Jurkat, Clone E6-1 (cell line): ENCODE data around the gene ANKRD11. TPM values are rescaled to one million over a fixed set of nuclear protein-coding genes. Genes with fewer than 3 reads are reported as not detected.

Experiments used
- DNase-seq: peaks from one replicate; pipeline ENCODE4 v3.0.0-alpha.2; 2011; ENCODE audit warnings: low read depth, low spot score
- H3K4me3 ChIP-seq: 2 replicates; pipeline ENCODE4 v1.5.1; 2011; ENCODE audit warnings: mild to moderate bottlenecking, low read length, control low read depth, moderate library complexity
- polyA plus RNA-seq: library from polyadenylated mRNA; unstranded; fragments of >200 nt; gene quantifications from one replicate; pipeline ENCODE4 v1.2.1, GENCODE V29; 2012; ENCODE audit warnings: missing spikeins; ENCODE audit not compliant: insufficient read length, insufficient read depth

The ANKRD11 gene
- 94.5 TPM for polyA plus RNA-seq

DNA sequence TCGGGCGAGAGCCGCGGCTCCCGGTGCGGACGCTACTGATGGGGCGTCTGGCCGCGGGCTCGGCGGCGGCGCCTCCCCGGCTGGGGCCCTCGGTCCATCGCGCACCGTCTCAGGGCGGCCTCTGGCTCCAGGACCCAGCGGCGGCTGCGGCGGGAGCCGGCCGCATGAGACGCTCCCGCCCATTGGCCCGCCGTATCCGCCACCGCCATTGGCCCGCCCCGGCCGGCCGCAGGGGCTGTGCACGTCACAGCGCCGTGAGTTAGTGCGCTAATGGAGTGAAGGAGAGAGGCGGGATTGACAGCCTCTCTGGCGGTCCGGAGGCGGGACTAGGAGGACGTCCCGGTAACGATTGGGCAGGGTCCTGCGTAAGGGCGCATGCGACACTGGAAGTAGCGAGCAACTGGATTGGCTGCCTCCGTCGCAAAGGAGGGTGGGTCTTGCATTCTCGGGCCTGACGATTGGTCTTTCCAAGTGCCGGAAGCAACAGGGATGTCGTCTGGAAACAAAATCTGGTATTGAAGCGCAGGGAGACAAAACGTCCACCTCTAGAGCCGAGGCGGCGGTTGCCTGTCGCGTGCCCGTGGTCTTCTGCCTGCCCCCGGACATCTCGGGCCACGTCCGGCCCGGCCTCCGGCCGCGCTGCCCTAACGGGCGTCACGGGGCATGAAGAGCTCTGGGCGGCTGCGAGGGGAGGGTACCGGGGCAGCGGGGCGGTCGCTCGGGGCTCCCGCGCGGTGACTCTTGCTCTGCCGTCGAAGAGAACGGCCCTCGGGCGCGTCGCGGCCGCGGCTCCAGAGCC is at the start of gene ANKRD11:
ANKRD11 (minus strand) TSS at position 123 of the 799 bp plus-strand sequence. CDS start 173,542 bp downstream, outside the sequence.
- peak; percentile 99 for DNase-seq
- H3K4me3 ChIP-seq: peak within 1 kb of the TSS; percentile 92

DNA sequence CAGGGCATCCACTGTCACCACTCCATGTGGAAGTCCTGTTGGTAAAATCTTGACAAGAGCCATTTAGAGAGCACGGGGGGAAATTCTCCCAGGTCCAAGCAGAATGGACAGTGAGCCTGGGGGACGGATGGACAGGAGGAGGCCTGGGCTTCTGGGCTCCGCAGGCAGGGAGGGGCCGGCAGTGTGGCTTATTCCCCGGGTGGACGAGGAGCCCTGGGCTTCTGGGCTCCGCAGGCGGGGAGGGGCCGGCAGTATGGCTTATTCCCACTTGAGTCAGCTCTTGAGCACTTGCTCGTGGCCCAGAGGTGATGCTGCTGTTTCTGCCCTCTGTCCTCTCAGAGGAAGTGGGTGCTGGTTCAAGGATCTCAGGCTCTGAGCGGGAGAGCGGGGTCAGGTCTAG is 47.9 kb upstream of the ANKRD11 start:
- DNase-seq: no peak
- H3K4me3 ChIP-seq: no peak overlapping the region

DNA sequence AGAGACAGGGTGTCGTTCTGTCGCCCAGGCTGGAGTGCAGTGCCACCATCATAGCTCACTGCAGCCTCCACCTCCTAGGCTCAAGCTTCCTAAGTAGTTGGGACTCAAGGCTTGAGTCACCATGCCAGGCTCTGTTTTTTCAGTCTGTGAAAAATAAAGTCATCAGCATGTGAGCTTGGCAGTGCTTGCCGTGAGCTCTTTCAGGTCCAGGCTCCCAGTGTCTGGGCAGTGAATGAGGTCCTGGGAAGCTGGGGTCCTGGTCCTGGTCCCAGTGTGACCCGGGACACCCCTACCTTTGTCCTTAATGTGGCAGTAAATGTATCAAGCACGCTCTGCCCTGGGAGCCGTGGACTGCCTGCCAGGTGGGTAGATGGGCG is 47.2 kb upstream of the ANKRD11 start:
- no peak for DNase-seq
- H3K4me3 ChIP-seq: no peak overlapping the region

DNA sequence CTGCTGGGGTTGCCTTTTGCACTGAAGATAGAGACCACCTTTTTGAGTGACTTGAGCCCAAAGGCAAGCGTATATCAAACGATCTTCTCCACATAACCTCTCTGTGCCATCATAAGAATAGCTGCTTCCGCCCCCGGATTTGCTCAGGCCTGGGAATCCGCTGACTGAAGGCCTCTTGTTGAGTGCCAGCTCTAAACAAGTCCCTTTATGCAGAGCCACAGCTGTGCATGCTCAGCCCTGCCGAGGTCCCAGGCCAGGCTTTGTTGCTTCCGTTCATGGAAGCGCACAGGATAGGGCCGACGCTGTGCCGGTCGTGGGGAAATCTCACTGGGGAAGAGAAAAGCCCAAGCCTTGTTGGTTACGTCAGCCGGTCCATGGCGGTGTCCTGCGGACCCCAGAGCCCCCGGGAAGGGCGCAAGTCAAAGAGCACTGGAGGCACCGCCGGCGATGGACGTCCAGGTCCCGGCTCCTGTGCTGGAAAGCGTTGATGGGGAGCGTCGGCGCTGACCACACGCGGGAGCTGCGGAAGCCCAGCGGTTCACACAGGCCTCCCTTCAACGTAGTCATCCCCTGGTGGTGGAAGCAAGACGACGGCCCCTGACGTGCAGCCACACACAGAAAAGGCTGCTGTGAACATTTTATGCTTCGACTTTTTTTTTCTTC is 46.7 kb upstream of the ANKRD11 start:
- no peak overlapping the region for H3K4me3 ChIP-seq
- no peak for DNase-seq

DNA sequence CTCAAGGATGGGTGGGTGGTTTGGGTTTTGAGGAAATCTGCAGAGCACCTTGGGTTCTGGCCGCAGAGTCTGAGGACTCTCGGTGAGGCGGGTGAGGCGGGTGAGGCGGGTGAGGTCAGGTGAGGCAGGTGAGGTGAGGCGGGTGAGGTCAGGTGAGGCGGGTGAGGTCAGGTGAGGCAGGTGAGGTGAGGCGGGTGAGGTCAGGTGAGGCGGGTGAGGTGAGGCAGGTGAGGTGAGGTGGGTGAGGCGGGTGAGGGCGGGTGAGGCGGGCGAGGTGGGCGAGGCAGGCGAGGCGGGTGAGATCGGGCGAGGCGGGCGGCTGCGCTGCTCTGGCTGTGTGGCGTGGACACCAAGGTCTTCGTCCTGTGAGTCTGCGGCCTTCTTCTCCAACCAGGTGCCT is 46.0 kb upstream of the ANKRD11 start:
- DNase-seq: no peak
- no peak overlapping the region for H3K4me3 ChIP-seq

DNA sequence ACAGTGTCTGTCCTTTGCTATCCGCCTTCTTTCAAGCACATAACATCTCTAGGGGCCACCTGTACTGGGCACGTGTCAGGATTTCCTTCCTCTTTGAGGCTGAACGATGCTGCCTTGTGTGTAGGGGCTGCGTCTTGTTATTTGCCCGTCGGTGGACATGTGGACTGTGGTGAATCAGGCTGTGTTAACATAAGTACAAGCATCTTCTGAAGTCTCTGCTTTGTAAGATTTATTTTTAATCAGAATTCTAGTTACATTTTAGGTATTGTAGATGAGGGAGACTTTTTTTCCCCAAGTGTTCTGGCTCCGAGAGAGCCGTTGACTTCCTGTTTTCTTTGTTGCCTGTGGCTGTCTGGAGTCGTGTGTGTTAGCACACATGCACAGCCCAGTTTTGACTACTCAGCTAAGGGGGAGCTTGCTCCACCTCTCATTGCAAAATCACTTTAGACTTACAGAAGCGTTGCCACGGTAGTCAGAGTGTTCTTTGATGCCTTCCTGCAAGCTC is 43.9 kb upstream of the ANKRD11 start:
- no peak overlapping the region for H3K4me3 ChIP-seq
- peak; percentile 16 for DNase-seq

DNA sequence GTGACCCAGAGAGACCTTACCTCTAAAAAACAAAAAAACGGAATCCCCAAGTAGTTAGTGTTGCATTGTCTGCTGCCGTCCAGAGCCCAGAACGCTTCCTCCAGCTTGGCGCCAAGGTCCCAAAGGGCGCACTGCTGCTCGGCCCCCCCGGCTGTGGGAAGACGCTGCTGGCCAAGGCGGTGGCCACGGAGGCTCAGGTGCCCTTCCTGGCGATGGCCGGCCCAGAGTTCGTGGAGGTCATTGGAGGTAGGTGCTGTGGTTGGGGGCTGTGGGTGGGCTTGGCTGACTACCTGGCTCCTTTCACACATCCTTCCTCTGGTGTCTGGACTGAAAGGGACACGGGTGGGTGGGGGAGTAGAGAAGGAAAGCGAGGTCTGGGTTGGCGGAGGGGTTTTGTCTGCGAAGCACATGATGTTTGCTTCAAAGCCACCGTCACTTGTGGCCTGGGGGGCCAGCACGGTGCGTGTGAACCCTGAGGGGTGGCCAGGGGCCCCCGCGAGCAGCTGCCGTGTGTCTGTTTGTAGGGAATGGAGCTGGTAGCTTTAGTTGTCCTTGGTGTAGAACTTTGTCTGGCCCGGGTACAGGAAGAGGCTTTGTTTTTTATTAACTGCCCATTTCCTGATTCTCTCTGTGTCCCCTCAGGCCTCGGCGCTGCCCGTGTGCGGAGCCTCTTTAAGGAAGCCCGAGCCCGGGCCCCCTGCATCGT is 41.6 kb upstream of the ANKRD11 start:
- no peak overlapping the region for H3K4me3 ChIP-seq
- no peak for DNase-seq

DNA sequence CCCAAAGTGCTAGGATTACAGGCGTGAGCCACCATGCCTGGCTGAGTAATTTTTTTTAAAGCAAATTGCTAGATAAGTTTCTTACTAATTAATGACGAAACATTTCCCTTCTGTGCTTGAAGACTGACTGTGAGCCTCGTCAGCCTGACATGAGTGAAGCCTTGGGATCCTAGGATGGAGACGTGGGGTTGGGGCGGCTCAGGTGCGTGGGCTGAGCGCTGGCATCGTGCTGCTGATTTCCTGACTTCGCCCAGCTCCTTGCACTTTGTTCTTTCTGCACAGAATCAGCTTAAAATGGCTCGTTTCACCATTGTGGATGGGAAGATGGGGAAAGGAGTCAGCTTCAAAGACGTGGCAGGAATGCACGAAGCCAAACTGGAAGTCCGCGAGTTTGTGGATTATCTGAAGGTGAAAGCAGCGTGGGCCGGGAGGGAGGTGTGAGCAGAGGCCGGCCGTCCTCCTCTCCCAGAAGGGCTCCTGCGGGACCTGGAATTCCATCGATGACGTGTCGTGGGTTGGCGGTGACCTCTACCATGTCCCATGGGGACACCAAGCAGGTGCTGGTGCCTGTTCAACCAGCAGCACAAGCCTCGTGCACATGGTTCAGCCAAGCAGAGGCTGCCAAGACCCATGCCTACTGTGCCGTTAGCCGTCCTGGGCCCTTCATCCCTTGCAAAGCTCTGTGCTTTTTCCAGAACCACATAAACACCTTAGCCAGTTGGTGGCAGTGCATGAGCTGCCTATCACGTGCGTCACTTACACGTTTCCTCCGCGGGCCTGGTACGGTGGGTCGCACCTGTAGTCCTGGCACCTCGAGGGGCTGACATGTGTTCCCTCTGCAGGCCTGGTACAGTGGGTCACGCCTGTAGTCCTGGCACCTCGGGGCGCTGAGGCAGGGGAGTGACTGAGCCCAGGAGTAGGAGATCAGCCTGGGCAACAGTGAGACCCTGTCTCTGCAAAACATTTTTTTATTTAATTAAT is 40.3 kb upstream of the ANKRD11 start:
- H3K4me3 ChIP-seq: no peak overlapping the region
- DNase-seq: no peak

DNA sequence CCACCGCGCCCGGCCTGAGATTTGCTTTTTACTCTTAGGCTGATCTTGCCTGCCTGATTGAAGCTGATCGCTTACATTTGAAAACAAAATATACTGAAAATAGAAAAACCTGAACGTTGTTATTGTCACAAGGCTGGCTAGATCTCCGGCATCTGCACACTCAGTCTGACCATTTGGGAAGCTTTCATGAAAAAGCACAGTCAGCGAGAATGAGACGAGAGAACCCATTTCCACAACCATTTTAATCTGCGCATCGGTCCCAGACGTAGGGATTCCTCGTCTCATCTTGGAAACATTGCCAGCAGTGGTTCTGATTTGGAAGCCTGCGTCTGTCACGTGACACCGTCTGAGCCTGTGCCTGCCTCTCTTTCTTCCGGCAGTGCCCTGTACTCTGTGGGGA is 38.7 kb upstream of the ANKRD11 start:
- no peak for DNase-seq

DNA sequence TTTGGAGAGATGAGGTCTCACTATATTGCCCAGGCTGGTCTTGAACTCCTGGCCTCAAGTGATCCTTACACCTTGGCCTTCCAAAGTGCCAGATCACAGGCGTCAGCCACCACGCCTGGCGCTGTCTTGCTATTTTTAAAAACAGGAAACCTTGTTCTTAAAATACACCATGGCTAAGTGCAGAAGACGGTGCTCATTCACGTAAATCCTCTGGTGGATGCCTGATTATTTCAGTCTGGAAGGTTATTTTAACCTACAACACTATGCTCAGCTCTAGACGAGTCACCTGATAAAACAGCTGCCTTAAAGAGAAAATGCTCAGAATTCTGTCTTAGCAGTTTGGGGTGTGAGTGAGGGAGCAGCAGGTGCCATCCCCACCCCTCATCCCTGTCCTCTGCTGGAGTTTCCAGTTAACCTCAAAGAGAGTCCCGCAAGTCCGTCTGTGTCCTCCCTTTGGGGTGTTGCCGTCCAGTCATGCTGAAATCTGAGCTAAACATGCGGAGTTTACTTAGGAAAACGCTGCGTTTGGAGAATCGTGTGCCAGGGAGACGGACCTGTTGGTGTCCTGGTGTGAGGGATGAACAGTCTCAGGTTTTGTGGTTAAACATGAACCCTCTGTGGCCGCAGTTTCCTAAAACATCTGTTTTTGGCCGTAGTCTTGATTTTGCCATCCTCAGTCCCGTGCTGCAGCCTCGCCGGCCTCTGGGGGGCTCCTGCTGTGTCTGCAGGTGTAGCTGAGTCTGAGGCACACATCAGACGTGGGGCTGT is 35.0 kb upstream of the ANKRD11 start:
- DNase-seq: no peak
- no peak overlapping the region for H3K4me3 ChIP-seq

More for the DNA sequence above, 38.7 kb upstream of the ANKRD11 start:
- H3K4me3 ChIP-seq: no peak overlapping the region

DNA sequence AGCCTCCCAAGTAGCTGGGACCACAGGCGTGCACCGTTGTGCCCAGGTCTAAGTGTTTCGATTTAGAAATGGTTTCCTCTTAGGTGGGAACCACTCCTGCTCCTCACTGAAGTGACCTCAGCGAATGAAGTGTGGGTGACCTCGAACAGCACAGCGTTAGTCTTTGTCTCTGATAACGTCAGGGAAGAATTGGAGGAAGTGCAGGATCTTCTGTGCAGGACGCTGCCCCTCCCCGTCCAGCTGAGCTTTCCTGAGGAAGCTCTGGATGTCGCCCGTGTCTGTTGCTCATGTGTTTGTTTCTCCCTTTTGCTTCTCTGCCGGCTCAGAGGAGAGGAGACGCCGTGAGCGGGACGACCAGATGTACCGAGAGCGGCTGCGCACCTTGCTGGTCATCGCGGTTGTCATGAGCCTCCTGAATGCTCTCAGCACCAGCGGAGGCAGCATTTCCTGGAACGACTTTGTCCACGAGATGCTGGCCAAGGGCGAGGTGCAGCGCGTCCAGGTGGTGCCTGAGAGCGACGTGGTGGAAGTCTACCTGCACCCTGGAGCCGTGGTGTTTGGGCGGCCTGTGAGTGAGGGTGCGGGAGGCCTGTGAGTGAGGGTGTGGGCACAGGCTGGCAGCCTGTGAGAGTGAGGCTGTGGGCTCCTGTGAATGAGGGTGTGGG is 33.5 kb upstream of the ANKRD11 start:
- no peak for DNase-seq
- H3K4me3 ChIP-seq: no peak overlapping the region

DNA sequence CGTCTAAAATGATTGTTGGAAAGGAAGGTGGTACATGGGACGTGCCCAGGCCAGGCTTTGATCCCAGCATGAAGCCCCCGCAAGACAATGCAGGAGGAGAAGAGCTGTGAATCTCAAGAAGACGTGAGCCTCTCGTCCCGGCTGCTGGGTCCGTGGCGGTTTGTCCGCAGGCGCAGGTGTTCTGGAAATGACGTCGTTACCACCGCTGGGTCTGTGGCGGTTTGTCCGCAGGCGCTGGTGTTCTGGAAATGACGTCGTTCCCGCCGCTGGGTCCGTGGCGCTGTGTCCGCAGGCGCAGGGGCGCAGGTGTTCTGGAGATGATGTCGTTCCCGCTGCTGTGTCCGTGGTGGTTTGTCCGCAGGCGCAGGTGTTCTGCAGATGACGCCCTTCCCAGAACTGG is 31.9 kb upstream of the ANKRD11 start:
- H3K4me3 ChIP-seq: no peak overlapping the region
- DNase-seq: no peak

DNA sequence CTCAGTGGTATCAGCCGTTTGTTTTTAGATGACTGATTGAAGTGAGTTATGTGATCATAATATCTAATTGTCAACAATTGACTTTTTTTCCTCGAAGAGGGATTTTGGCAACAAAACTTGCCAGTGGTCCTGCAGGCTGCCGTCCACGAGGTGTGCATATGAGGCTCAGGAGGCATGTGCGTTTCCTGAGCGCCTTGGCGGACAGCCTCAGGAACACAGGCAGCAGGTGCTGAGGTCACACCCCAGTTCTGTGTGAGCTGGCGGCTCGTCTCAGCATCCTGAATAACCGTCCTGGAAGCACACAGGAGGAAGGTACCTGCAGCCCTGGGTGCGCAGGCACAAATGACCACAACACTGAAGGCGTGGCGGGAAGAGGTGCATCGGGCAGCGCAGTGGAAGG is 29.5 kb upstream of the ANKRD11 start:
- H3K4me3 ChIP-seq: no peak overlapping the region
- no peak for DNase-seq

DNA sequence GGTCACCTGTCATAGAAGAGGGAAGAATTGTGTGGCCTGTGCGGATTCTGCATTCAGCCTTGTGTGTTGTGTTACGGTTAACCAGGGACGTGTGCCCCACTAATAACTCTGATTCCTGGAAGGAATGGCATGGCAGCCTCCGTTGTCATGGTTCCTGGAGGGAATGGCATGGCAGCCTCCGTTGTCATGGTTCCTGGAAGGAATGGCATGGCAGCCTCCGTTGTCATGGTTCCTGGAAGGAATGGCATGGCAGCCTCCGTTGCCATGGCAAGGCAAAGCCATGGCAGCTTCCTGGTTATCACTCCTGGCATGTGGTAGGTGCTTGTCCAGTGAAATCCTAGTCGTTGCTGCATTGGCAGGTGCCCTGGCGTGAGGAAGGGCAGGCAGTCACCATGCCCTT is 26.8 kb upstream of the ANKRD11 start:
- DNase-seq: no peak
- no peak overlapping the region for H3K4me3 ChIP-seq

DNA sequence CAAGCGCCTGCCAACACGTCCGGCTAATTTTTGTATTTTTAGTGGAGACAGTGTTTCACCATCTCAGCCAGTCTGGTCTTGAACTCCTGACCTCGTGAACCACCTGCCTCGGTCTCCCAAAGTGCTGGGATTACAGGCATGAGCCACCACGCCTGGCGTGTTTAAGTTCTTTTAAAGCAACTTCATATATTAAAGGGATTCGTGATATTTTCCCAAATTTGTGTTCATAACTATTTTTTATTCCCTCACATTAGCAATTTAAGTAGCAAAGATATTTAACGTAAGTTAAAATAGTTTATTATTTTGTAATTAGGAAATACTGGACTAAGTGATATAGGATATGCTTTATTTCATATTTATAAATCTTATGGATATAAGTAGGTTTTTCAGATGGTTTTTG is 22.1 kb upstream of the ANKRD11 start:
- no peak overlapping the region for H3K4me3 ChIP-seq
- DNase-seq: no peak

DNA sequence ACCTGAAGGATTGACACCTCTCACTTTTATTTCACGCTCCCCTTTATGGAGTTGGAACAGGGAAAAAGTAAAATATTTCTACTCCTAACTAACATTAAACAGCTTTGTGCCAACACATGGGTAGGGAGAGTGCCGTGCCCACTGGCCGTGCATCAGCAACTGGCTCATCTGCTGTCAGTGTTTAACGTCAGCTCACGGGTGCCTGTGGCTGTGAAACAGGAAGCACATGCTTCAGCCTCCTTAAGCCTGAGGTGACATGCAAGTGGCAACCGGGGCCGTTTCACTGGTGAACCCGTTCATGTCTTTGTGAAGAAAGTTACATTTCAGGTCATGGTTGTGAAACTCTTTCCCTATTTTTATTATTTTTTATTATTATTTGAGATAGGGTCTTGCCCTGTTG is 21.0 kb upstream of the ANKRD11 start:
- H3K4me3 ChIP-seq: no peak overlapping the region
- DNase-seq: no peak

DNA sequence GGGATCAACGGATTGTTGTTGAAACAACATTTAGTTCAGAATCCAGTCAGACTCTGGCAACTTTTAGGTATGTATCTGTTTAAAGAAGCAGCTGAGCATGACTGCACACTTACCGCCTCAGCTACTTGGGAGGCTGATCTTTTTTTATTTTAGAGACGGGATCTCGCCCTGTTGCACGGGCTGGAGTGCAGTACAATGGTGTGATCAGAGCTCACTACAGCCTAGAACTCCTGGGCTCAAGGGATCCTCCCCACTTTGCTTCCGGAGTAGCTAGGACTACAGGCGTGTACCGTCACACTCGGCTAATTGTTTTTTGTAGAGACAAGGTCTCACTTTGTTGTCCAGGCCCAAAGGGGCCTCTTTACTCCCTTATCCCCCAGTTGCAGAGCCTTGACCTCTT is 20.2 kb upstream of the ANKRD11 start:
- no peak overlapping the region for H3K4me3 ChIP-seq
- no peak for DNase-seq
